Stimulated activated CD8-positive, alpha-beta memory T cell treated with anti-CD3 and anti-CD28 coated beads, Interleukin-15, amount 100 ng/mL, for 1 hour (primary cell): ENCODE results near the gene DDB1.

Experiments used
- DNase-seq: peaks from one replicate; pipeline ENCODE4 v3.0.0-alpha.2; 2020; ENCODE audit warnings: low read depth

Gene DDB1

DNA sequence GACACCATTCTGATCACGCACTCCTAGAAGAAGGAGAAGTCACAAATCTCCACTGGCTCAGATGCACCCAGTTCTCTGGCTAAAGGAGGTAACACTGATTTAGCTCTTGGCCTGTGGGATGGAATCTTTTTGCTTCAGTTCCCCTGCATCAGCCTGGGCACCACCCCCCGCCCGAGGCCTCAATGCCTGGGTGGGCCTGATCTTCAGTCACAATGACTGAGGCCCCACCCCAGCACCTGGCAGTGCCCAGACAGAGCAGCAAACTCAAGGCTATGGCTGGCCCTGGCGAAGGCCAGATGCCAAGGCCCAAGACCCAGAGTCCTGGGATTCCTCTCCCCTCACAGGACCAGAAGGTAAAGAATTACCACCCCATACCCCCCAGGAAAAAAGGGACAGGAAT is 23.8 kb upstream of the DDB1 start:
- DNase-seq: no peak

DNA sequence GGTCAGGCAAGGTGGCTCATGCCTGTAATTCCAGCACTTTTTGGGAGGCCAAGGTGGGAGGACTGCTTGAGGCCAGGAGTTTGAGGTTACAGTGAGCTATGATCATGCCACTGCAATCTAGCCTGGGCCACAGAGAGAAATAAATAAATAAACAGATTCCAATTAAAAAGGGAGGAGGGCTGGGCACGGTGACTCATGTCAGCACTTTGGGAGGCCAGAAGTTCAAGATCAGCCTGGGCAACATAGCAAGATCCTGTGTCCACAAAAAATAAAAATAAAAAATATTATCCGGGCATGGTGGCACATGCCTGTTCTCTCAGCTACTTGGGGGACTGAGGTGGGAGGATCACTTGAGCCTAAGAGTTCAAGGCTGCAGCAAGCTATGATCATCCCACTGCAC is 21.3 kb upstream of the DDB1 start:
- no peak for DNase-seq

DNA sequence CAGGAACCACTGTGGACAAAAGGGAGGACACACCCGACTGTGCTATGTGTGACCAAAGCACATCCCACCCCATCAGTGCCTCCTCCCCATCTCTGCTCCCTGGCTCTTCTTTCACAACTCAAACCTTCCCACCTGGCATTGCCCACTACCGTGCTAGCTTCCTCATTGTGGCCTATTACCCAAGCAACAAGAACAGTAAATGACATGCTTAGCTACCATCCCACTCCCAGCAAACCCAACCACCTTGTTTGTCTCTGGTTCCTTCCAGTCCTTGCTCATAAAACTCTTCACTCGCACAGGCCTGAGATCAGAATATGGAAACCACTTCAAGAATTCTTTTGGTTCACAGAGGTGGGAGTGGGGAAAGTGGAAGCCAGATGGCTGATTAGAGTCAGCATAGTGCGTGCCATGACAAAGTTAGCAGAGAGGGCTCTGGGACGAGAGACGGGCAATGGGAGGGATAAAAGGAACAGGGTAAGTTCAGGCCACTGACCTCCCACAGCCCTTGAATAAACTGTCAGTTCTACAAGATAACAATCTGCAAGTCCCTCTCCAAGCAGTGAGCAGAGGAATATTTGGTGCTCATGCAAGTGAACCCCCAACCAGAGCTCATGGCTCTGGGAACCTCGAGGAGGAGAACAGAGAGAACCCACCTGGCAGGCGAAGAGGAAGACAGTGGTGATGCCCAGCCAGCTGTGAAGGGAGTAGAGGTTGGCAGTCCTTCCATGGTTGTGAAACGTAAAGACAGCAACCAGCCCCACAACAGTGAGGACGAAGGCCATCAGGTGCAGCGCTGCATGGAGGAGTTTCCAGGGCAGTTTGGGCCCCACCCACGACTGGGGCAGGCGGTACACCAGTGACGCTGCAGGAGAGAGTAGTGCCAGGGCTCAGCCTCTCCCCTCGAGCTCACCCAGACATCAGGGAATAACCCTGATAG is 20.5 kb upstream of the DDB1 start:
- no peak for DNase-seq

DNA sequence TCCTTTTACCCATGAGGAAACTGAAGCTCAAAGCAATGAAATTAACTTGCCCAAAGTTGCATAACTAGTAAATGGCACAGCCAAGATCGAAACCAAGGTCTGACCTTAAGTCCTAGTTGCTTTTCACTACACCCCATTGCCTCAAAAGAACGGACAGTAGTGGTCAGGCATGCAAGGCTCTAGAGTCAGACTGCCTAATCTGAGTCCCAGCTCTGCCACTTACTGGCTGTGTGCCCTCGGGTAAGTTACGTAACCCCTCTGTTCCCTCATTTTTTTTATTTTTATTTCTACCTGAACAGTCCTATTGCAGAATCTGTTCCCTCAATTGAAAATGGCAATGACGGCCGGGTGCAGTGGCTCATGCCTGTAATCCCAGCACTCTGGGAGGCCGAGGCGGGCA is 19.1 kb upstream of the DDB1 start:
- no peak for DNase-seq

DNA sequence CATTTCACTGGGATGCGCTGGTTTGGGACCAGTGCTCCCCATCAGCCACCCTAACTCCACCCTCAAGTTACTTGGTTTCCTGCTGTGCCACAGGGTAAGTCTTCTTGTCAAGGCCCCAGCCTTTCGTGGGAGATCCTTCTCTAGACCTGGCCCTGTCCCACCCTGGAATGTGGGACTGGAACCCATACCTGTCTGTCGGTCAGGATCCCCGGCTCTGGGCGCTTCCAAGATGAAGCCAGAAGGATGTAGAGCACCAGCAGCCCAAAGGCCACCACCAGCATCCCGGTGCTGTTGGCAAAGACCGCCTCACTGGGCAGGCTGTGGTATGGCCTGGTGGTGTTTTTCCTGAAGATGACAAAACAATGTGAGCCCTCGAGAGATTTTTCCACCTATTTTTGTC is 17.9 kb upstream of the DDB1 start:
- no peak for DNase-seq

DNA sequence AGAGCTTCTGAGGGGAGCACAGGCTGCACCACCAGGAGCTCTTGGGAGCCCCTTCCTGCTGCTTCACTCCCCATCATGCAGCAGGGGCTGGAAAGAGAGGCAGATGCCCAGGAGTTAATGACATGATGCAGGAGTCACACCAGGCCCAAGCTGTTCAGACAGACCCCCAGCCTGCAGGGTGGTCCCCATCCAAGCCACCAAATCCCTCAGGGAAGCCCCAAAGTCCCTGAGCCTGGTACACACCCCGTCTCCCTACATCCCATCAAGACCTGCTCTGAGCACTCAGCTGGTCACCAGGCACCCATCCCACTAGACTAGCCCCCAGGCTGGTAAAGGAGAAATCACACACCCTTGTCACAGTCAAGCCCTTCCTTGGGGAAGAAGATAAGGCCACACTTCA is 17.4 kb upstream of the DDB1 start:
- no peak for DNase-seq

DNA sequence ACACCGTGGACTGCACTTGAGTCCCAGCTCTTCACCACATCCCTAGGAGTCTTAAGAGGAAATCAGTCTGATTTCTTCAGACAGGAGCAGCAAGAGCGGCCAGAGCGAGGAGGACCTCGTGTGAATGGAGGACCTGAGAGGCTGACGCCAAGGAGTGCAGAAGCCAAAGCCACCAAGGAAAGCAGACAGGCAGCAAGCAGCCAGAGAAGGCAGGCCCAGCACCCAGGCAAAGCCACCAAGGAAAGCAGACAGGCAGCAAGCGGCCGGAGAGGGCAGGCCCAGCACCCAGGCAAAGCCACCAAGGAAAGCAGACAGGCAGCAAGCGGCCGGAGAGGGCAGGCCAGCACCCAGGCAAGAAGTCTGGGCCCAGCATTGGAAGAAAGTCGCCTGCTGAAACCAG is 17.0 kb upstream of the DDB1 start:
- no peak for DNase-seq

DNA sequence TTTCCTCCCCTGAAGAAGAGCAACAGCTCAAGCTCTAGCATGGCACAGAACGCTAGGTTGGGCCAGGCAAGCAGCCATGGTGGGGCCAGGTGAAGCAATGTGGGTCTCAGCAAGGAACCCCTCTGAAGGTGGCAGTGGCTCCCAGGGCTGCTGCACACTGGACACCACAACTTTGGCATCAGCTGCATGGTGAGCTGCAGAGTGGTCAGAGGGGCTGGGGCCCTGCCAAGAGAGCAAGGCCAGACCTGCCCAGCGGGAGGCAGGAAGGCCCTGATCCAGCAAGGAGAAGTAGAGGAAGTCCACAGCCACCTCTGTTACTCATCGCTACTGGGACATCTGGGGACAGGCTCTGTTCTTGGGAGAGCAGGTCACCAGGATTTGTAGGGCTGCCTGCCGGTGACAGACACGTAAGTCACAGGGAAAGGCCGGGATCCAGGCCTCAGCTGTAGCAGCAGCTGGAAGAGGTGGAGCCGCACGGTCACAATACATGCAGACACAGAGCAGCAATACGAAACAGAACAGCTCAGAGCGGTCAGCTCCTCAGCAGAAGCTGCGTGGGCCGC is 16.4 kb upstream of the DDB1 start:
- DNase-seq: no peak

DNA sequence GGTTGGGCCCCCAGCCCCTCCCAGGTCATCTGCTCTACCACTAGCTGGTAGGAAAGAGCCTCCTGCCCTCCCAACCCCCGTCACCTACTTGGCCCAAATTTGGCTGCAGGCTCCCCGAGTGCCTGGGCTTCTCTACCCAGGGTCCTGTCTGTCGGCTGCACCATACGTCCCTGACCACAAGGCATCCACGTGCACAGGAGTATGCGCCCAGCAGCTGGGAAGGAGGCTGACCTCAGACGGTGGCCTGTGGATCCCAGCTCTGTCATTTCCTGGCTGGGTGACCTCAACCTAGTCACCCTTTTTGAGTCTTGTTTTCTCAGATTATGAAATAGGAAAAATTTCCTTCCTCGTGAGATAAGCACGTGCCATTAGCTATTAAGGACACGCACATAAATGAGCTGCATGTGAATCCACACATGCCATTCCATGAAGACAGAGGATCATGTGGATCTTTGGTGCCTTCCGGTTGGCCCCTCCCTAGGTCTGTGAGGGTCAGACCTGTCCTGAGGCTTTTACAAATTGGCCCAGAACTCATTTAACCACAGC is 15.1 kb upstream of the DDB1 start:
- no peak for DNase-seq

DNA sequence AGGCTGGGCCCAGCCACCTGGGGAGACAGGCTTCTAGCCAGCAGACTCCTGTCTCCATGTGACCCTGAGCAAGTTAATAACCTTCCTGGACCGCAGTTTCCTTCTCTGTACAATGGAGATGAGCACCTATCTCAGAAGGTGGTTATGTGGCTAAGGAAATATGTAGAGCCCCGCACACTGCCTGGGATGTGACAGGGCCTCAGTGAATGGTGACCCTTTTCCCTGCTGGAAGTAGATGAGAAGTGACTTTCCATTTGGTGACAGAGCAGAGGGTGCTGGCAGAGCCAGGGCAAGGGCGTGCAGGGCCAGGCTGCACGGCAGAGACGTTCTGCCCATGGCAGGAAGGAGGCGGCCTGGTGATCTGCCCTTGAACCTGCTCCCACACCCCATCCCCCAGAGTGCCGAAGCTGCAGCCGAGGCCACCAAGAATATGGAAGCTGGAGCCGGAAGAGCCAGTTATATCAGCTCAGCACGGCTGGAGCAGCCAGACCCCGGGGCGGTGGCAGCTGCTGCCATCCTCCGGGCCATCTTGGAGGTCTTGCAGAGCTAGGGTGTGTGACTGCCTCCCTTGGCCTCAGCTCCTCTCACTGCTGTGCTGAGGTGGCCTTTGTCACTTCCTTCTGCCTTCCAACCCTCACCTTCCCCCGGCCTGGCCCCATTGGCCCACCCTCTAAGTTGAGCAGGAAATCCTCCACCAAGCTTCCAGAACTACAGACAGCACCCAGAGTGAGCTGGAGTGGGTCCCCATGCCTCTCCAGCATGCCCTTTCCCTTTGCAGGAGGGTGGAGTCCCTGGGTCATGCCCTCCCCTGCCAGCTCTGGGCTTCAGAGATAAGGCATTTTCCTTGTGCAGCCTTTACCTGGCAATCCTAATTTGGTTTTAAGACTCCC is 13.3 kb upstream of the DDB1 start:
- no peak for DNase-seq

DNA sequence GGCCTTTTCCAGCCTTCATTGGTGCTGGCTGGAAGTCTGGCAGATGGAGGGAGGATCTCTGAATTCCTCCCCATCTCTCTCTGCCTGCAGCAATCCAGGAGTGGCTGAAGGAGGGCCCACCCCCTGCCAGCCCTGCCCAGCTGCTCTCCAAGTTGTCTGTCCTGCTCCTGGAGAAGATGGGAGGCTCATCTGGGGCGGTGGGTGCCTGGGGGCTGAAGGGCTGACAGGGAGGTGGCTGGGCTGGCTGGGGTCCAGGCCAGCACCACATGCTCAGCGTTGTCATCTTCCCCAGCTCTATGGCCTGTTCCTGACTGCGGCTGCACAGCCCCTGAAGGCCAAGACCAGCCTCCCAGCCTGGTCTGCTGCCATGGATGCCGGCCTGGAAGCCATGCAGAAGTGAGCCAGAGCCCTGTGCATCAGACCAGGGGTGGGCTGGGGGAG is 12.3 kb upstream of the DDB1 start:
- DNase-seq: no peak

DNA sequence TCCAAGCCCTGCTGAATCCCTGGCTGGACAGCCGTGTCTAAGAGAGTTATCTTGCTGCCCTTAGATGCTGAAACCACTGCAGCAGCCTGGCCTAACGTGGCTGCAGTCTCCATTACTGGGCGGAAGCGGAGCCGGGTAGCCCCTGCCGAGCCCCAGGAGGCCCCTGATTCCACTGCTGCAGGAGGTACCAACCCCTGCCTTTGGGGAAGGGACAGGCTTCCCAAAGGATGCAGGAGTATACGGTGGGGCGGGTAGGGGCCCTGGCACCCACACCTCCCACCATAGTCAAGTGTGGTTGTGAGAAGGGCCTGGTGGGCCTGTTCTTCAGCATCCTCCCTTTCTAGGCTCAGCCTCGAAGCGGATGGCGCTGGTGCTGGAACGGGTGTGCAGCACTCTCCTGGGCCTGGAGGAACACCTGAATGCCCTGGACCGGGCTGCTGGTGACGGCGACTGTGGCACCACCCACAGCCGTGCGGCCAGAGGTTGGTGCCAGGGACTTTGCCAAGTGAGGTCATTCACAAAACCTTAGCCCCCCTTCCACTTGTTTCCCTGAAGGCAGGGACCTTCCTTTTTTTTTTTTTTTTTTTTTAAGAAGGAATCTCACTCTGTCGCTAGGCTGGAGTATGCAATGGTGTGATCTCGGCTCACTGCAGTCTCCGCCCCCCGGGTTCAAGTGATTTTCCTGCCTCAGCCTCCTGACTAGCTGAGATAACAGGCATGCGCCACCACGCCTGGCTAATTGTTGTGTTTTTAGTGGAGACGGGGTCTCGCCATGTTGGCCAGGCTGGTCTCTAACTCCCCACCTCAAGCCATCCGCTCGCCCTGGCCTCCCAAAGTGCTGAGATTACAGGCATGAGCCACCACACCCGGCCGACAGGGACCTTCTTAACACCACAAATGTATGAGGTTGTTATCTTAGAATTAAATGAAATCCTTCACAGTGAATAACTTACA is 11.2 kb upstream of the DDB1 start:
- DNase-seq: no peak

DNA sequence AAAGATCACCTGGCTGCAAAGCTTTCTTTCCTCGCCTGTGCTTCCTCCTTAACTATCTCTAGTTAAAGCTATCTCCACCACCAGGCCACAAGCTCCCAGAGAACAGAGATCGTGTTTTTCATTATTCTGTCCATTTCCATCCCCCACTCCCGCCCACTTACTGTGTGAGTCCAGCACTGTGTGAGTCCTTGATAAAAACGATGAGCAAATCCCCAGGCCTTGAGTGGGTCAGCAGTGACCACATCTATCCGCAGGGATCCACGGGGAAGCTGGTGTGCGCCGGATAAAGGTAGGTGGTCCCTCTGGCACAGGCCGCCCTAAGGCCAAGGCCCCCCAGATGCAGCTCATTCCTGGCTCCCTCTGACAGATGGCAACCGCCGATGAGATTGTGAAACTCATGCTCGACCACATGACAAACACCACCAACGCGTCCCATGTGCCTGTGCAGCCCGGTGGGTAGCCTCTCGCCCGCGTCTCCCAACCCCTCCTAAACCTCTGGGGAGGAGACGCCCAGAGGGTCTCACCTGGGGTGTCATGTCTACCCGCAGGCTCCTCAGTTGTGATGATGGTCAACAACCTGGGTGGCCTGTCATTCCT is 9.4 kb upstream of the DDB1 start:
- DNase-seq: no peak

DNA sequence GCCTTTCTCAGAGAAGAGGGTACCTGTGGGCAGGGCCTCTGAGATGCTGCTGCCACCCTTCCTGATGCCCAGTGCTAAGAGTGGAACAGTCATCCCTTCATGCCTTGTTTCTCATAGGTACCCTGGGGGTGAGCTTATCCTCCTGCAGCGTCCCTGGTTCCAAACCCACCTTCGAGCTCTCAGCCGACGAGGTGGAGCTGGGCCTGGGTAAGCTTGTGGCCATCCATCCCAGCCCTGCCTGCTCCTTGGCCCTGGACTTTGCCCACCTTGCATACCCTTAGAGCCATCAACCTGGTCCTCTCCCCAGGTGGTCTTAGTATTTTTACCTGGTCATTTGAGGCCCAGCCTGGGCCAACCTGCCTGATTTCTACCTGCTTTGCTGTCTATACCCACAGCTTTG is 8.8 kb upstream of the DDB1 start:
- no peak for DNase-seq

DNA sequence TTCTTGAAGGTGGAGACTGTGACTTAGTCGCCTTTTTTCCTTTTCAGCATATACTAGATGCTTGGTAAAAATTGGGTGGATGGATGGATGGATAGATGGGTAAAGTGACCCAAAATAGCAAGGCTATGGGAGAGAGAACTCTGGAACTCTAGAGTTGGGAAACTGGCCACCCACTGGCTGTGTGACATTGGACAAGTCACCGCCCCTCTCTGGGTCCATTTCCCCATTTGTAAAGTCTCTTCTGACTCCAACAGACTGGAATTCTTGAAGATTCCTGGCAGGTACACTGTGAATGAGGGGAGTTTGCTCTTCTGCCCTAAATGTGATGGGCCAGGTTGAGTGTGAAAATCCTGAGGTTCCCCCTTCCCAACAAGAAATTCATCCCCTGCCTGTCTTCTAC is 8.1 kb upstream of the DDB1 start:
- no peak for DNase-seq

DNA sequence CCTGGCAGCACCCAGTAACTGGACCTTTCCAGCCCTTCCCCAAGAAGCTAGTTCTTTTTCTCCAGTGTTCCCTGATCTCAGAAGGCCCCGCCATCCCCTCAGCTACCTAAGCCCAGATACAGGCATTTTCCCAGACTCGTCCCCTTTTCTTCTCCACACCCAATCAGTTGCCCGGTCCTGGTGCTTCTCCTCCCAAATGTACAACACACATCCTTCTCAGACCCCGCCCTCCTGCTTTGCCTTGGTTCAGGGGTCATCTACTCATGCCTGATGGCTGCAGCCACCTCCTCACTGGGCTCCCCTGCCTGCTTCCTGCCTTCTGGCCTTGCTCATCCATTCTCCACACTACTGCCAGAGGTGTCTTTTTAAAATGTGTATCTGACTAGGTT is 6.6 kb upstream of the DDB1 start:
- no peak for DNase-seq

DNA sequence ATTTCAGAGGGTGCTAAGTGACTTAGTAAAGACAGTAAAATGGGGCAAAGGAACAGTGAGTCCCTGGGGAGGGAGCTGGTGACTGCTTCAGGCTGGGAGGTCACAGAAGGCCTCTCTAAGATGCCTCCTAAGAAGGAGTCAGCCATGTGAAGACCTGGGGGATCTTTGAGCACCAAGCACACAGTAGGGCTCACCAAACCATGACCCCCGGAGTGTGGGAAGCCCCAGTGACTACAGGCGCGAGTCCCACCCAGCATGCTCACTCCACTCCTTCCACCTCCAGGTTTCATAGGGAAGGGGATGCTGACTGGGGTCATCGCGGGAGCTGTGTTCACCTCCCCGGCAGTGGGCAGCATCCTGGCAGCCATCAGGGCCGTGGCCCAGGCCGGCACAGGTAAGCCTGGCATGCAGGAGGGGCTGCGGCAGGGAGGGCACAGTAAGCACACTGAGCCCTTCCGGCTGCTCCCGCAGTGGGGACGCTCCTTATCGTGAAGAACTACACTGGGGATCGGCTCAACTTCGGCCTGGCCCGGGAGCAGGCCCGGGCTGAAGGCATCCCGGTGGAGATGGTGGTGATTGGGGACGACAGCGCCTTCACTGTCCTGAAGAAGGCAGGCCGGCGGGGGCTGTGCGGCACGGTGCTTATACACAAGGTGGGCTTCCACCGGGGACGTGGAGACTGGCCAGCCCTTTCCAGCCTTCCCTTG is 6.0 kb upstream of the DDB1 start:
- no peak for DNase-seq

DNA sequence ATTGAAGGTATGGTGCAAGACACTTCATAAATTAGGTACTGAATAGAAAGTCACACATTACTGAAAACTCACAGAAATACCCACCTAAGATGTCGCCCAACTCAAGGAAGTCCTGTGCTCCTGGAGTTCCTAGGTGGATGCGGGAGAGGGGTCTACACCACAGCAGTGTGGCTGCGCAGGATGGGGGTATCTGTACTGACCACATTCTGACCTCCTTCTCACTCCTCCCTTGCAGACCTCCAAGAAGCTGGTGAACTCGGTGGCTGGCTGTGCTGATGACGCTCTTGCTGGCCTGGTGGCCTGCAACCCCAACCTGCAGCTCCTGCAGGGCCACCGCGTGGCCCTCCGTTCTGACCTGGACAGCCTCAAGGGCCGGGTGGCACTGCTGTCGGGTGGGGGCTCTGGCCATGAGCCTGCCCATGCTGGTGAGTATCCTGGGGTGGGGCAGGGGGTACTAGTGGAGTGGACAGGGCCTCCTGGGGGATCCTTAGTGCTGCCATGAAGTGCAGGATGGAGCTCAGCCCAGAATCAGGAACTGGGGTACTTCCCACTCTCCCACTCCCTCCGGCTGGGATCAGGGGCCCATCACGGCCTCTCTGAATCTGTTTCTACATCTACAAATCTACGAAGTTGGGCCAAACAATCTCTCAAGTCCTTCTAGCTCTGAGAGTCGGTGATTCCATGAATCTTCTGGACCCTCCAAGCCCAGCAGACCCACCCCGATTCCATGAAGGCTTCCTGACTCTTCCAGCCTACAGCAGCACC is 5.0 kb upstream of the DDB1 start:
- DNase-seq: no peak

DNA sequence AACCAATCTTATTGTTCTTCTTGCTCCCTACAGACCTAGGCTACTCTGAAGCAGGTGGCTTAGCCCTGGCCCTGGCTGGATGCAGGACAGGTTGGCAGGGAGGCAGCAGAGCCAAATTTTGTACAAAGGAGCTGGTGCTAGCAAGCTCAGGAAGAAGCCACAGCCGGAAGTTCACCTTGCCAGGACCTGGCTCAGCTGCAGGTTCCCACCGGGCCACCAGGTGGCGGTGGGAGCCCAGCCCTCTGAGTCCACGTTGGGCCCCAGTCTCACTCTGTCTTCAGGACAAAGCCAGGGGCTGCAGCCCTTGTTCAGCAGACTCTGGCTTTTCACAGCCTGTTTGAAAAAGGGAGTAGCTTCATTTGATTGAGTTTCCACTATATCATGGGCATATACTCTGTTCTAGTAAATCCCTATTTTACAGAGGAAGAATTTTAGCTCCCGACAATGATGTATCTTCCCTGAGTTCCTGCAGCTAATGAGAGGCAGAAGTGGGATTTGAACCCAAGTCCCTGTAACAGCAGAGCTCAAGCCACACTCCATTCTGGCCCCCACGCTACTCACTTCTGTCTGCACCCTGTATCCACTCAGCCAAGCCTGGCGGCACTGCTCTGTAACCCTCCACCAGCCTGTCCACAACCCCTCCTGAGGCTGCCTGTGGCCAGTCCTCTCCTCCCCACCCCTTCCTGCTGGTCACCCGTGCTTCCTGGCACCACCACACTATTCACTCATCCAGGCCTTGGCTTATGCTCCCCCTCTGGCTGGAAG is 3.4 kb upstream of the DDB1 start:
- DNase-seq: peak; percentile 50
